ENCODE data around the gene CAPNS2.
"Not testable (repeated sequence)": the region's sequence is repeated elsewhere in the genome, so short reads cannot be mapped to it uniquely, and the experiment has no call there.

The CAPNS2 gene

DNA sequence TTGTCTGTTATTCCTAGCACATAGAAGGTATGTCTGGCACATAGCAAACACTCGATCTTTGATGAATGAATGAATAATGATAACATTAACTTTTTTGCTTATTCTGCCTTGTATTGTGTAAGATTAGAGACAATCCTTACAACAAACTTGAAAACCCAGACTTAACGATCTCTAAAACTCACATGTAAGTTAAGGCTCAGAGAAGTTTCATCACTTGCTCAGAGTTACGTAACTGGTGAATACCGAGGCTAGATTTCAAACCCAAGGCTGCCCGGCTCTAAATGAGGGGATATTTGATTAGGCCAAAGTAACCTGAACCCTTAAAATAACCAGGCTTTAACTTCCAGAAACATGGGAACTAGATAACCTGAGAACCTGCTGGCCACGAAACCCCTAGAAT lies 22.3 kb downstream of the CAPNS2 start:
- Histone ChIP-seq H3K27me3 (ENCODE audit: control insufficient read depth, insufficient read depth, low read length) (no peaks in the 10 kb centered on the region), H3K36me3 (ENCODE audit: control insufficient read depth, insufficient read depth, low read length) (no peaks in the 10 kb centered on the region), H3K4me3 (ENCODE audit: low read length) (no peak overlapping the region), H3K9me3 (ENCODE audit: control insufficient read depth, insufficient read depth, low read length) (no peaks in the 10 kb centered on the region), H3K27ac (ENCODE audit: low read length) (no peak overlapping the region), H3K4me1 (ENCODE audit: control insufficient read depth, insufficient read depth, low read length) (no peaks in the 10 kb centered on the region)
- WGBS (ENCODE audit: insufficient coverage, insufficient read length), result no CpG with 5 or more reads among the region's 6 CpGs
- no peak for DNase-seq (ENCODE audit: low read depth, low spot score)

DNA sequence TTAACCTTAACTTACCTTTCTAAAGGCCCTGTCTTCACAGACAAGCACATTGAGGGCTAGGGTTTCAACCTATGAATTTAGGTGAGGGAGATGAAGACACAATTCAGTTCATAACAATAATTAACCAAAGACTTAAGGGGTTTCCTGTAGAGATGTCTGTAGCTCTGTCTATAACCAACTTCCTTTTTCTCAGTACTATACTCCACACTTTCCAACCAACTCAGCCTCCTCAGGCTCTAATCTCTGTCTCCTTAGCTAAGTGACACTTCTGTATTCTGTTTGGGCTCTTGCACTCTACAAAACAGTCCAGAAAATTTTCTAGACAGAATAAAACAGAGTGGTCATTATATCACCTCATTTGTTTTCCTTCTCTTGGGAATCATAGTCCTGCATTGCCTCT lies 25.8 kb downstream of the CAPNS2 start:
- Histone ChIP-seq H3K27ac (ENCODE audit: low read length) (no peak overlapping the region), H3K4me1 (ENCODE audit: control insufficient read depth, insufficient read depth, low read length) (no peaks in the 10 kb centered on the region), H3K9me3 (ENCODE audit: control insufficient read depth, insufficient read depth, low read length) (no peaks in the 10 kb centered on the region), H3K4me3 (ENCODE audit: low read length) (no peak overlapping the region), H3K27me3 (ENCODE audit: control insufficient read depth, insufficient read depth, low read length) (no peaks in the 10 kb centered on the region), H3K36me3 (ENCODE audit: control insufficient read depth, insufficient read depth, low read length) (no peaks in the 10 kb centered on the region)
- no peak for DNase-seq (ENCODE audit: low read depth, low spot score)

DNA sequence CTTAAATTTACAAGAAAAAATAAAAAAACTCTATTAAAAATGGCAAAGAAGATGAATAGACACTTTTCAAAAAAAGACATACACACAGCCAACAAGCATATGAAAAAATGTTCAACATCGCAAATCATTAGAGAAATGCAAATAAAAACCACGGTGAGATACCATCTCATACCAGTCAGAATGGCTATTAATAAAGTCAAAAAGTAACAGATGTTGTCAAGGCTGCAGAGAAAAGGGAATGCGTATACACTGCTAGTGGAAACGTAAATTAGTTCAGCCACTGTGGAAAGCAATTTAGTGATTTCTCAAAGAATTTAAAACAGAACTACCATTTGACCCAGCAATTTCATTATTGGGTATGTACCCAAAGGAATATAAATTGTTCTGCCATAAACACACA lies 31.4 kb downstream of the CAPNS2 start:
- no peaks in the 10 kb centered on the region for H3K9me3 ChIP-seq (ENCODE audit: control insufficient read depth, insufficient read depth, low read length)
- H3K36me3 ChIP-seq (ENCODE audit: control insufficient read depth, insufficient read depth, low read length), result no peaks in the 10 kb centered on the region
- no peaks in the 10 kb centered on the region for H3K27me3 ChIP-seq (ENCODE audit: control insufficient read depth, insufficient read depth, low read length)
- no peak for DNase-seq (ENCODE audit: low read depth, low spot score)
- no peak overlapping the region for H3K27ac ChIP-seq (ENCODE audit: low read length)
- H3K4me3 ChIP-seq (ENCODE audit: low read length), result no peak overlapping the region
- no CpG with 5 or more reads among the region's 4 CpGs for WGBS (ENCODE audit: insufficient coverage, insufficient read length)
- no peaks in the 10 kb centered on the region; the same call in 1 of the 2 replicates for H3K4me1 ChIP-seq (ENCODE audit: control insufficient read depth, insufficient read depth, low read length)

DNA sequence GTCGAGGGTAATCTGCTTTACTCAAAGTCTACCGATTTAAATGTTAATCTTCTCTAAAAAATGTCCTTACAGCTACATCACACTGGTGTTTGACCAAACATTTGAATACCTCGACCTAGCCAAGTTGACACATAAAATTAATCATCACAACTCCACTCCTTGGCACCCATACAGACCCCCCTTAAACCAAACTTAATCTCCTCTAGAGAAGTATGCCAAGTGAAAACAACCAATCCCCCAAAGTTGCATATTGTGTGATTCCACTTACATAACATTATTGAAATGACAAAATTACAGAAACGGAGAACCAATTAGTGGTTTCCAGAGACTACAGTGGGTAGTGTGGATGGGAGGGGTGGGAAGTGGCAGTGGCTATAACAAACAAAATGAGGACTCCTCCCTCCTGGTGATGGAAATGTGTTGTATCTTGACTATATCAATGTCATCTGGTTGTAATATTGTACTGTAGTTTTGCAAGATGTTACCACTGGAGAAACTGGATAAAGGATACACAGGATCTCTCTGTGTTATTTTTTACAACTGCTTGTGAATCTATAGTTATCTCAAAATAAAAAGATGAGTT lies 39.4 kb downstream of the CAPNS2 start:
- Histone ChIP-seq H3K4me1 (ENCODE audit: control insufficient read depth, insufficient read depth, low read length) (no peaks in the 10 kb centered on the region), H3K4me3 (ENCODE audit: low read length) (no peak overlapping the region), H3K9me3 (ENCODE audit: control insufficient read depth, insufficient read depth, low read length) (no peaks in the 10 kb centered on the region), H3K27ac (ENCODE audit: low read length) (no peak overlapping the region), H3K27me3 (ENCODE audit: control insufficient read depth, insufficient read depth, low read length) (no peaks in the 10 kb centered on the region), H3K36me3 (ENCODE audit: control insufficient read depth, insufficient read depth, low read length) (no peaks in the 10 kb centered on the region)
- no CpG with 5 or more reads among the region's 4 CpGs for WGBS (ENCODE audit: insufficient coverage, insufficient read length)
- DNase-seq (ENCODE audit: low read depth, low spot score), result no peak

DNA sequence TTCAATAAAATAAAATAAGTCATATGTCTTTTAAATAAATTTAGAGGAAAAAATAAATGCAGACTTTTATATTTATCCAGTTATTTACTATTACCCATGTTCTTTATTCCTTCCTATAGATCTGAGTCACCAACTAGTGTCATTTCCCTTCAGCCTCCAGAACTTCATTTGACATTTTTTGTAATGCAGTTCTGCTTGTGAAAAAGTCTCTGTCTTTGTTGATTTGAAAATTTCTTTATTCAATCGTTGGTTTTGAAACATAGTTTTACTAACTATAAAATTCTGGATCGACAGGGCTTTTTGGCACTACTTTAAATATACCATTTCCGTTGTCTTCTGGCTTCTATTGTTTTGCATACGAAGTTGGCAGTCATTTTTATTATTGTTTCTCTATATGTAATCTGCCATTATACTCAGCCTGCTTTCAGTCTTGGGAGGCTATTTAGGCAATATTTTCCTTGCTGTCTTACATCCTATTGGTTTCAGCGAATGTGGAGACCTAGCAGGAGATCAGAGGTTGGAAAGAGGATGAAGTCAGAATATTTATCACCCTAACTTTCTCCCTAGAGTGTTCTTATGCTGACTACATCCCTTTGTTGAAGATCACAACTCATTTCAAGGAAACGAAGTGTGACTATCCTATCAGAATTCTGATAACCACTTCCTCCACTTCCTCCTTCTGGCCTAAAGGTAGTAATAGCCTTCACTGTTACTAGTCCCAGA lies 47.3 kb downstream of the CAPNS2 start:
- peaks cover 2% of the 10 kb centered on the region; the same call in 1 of the 2 replicates for H3K9me3 ChIP-seq (ENCODE audit: control insufficient read depth, insufficient read depth, low read length)
- DNase-seq (ENCODE audit: low read depth, low spot score), result no peak
- H3K27me3 ChIP-seq (ENCODE audit: control insufficient read depth, insufficient read depth, low read length), result no peaks in the 10 kb centered on the region
- no peak overlapping the region for H3K27ac ChIP-seq (ENCODE audit: low read length)
- WGBS (ENCODE audit: insufficient coverage, insufficient read length), result no CpG with 5 or more reads among the region's 6 CpGs
- no peaks in the 10 kb centered on the region for H3K4me1 ChIP-seq (ENCODE audit: control insufficient read depth, insufficient read depth, low read length)
- no peak overlapping the region for H3K4me3 ChIP-seq (ENCODE audit: low read length)
- H3K36me3 ChIP-seq (ENCODE audit: control insufficient read depth, insufficient read depth, low read length), result no peaks in the 10 kb centered on the region

DNA sequence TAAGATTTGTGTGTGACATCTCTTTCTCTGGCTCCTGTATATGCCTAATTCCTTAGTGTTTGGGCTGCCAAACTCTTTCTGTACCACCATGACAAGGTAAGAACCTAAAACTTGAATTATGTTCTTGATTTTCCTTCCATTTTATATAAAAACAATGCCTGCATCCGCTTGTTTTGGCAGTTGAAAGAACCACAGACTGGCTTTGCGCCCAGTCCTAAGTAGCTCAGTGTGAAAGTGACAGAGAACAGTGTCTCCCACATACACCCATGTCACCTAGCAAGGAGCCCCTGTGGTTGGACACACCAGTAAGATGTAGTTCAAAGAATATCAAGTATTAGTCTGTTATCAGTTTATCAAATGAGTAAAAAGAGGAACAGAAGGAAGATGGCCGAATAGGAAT lies 48.6 kb downstream of the CAPNS2 start:
- Histone ChIP-seq H3K4me1 (ENCODE audit: control insufficient read depth, insufficient read depth, low read length) (no peaks in the 10 kb centered on the region), H3K27me3 (ENCODE audit: control insufficient read depth, insufficient read depth, low read length) (no peaks in the 10 kb centered on the region), H3K9me3 (ENCODE audit: control insufficient read depth, insufficient read depth, low read length) (peaks cover 2% of the 10 kb centered on the region; the same call in 1 of the 2 replicates), H3K27ac (ENCODE audit: low read length) (no peak overlapping the region), H3K36me3 (ENCODE audit: control insufficient read depth, insufficient read depth, low read length) (no peaks in the 10 kb centered on the region), H3K4me3 (ENCODE audit: low read length) (no peak overlapping the region)
- DNase-seq (ENCODE audit: low read depth, low spot score), result no peak
- no CpG with 5 or more reads among the region's 3 CpGs for WGBS (ENCODE audit: insufficient coverage, insufficient read length)

DNA sequence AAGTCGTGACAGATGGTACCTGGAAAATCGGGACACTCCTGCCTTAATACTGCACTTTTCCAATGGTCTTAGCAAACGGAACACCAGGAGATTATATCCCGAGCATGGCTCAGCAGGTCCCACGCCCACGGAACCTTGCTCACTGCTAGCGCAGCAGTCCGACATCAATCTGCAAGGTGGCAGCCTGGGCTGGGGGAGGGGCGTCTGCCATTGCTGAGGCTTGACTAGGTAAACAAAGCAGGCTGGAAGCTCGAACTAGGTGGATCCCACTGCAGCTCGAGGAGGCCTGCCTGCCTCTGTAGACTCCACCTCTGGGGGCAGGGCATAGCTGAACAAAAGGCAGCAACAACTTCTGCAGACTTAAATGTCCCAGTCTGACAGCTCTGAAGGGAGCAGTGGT lies 49.2 kb downstream of the CAPNS2 start:
- not testable (repeated sequence) for H3K36me3 ChIP-seq (ENCODE audit: control insufficient read depth, insufficient read depth, low read length); H3K27me3 ChIP-seq (ENCODE audit: control insufficient read depth, insufficient read depth, low read length); H3K9me3 ChIP-seq (ENCODE audit: control insufficient read depth, insufficient read depth, low read length); DNase-seq (ENCODE audit: low read depth, low spot score); H3K27ac ChIP-seq (ENCODE audit: low read length); H3K4me3 ChIP-seq (ENCODE audit: low read length); H3K4me1 ChIP-seq (ENCODE audit: control insufficient read depth, insufficient read depth, low read length)
- no CpG with 5 or more reads among the region's 11 CpGs for WGBS (ENCODE audit: insufficient coverage, insufficient read length)

All from iPS DF 6.9 (cell line).